ENCODE data around the gene YWHAB.

YWHAB gene

GRCh38 chr20:44911264-44911921, 25.9 kb downstream of the YWHAB start:
- no peaks in the 10 kb centered on the region for H3K9me3 Mint-ChIP-seq
- H3K27me3 Mint-ChIP-seq = no peaks in the 10 kb centered on the region
- no peak overlapping the region for H3K27ac Mint-ChIP-seq
- CTCF ChIA-PET = interaction anchor here (0.8 to 1.1 kb wide), 6 partner anchors 26 to 185 kb away, joined by 3 to 4 read pairs (median 3); partner anchors contain the start of gene YWHAB
- peak overlapping the region; percentile 63 for H3K4me3 Mint-ChIP-seq
- H3K4me1 Mint-ChIP-seq = peaks cover 49% of the 10 kb centered on the region
- peaks cover 42% of the 10 kb centered on the region for H3K36me3 Mint-ChIP-seq
- DNase-seq = peak; percentile 77

GRCh38 chr20:44912189-44912588, 26.7 kb downstream of the YWHAB start:
- Mint-ChIP-seq H3K27ac (no peak overlapping the region), H3K4me3 (peak overlapping the region; percentile 16), H3K4me1 (peaks cover 49% of the 10 kb centered on the region), H3K9me3 (no peaks in the 10 kb centered on the region), H3K36me3 (peaks cover 35% of the 10 kb centered on the region), H3K27me3 (no peaks in the 10 kb centered on the region)
- CTCF ChIA-PET = interaction anchor here (0.7 to 2.1 kb wide), 2 partner anchors 24 to 184 kb away, joined by 3 to 9 read pairs; no protein-coding TSS in a partner anchor
- no peak for DNase-seq

GRCh38 chr20:44914924-44915323, 29.4 kb downstream of the YWHAB start:
- Mint-ChIP-seq H3K9me3 (no peaks in the 10 kb centered on the region), H3K27ac (peak overlapping the region; percentile 53), H3K4me1 (peaks cover 36% of the 10 kb centered on the region), H3K27me3 (no peaks in the 10 kb centered on the region), H3K36me3 (peaks cover 25% of the 10 kb centered on the region), H3K4me3 (no peak overlapping the region)
- CTCF ChIA-PET = no interaction called here
- no peak for DNase-seq

GRCh38 chr20:44916586-44916985, 31.1 kb downstream of the YWHAB start:
- DNase-seq = no peak
- no peak overlapping the region for H3K4me3 Mint-ChIP-seq
- H3K27ac Mint-ChIP-seq = no peak overlapping the region
- CTCF ChIA-PET = no interaction called here
- peaks cover 22% of the 10 kb centered on the region for H3K4me1 Mint-ChIP-seq
- peaks cover 25% of the 10 kb centered on the region for H3K36me3 Mint-ChIP-seq
- H3K9me3 Mint-ChIP-seq = no peaks in the 10 kb centered on the region
- H3K27me3 Mint-ChIP-seq = no peaks in the 10 kb centered on the region

- peaks cover 22% of the 10 kb centered on the region for H3K36me3 Mint-ChIP-seq
- DNase-seq = no peak
- peaks cover 22% of the 10 kb centered on the region for H3K4me1 Mint-ChIP-seq
- CTCF ChIA-PET = interaction anchor here (1.1 kb wide), 1 partner anchor 377 kb away, joined by 3 read pairs; no protein-coding TSS in a partner anchor
- H3K27me3 Mint-ChIP-seq = no peaks in the 10 kb centered on the region
- H3K9me3 Mint-ChIP-seq = no peaks in the 10 kb centered on the region
- no peak overlapping the region for H3K27ac Mint-ChIP-seq
- no peak overlapping the region for H3K4me3 Mint-ChIP-seq
These were observed 31.9 kb downstream of the YWHAB start for GRCh38 chr20:44917399-44917798.

- H3K27me3 Mint-ChIP-seq = no peaks in the 10 kb centered on the region
- peaks cover 18% of the 10 kb centered on the region for H3K4me1 Mint-ChIP-seq
- H3K4me3 Mint-ChIP-seq = no peak overlapping the region
- H3K27ac Mint-ChIP-seq = no peak overlapping the region
- peaks cover 13% of the 10 kb centered on the region for H3K36me3 Mint-ChIP-seq
- H3K9me3 Mint-ChIP-seq = no peaks in the 10 kb centered on the region
- CTCF ChIA-PET = no interaction called here
- no peak for DNase-seq
These were observed 32.8 kb downstream of the YWHAB start for GRCh38 chr20:44918342-44918741.

- CTCF ChIA-PET = interaction anchor here (0.6 kb wide), 1 partner anchor 39 kb away, joined by 4 read pairs; no protein-coding TSS in a partner anchor
- Mint-ChIP-seq H3K4me1 (peaks cover 14% of the 10 kb centered on the region), H3K9me3 (no peaks in the 10 kb centered on the region), H3K4me3 (no peak overlapping the region), H3K27me3 (no peaks in the 10 kb centered on the region), H3K27ac (no peak overlapping the region), H3K36me3 (peaks cover 8% of the 10 kb centered on the region)
- no peak for DNase-seq
These were observed 33.3 kb downstream of the YWHAB start for GRCh38 chr20:44918761-44919160.

- Mint-ChIP-seq H3K27me3 (no peaks in the 10 kb centered on the region), H3K4me3 (no peak overlapping the region), H3K36me3 (peaks cover 7% of the 10 kb centered on the region), H3K27ac (no peak overlapping the region), H3K4me1 (no peaks in the 10 kb centered on the region), H3K9me3 (no peaks in the 10 kb centered on the region)
- no peak for DNase-seq
- CTCF ChIA-PET = no interaction called here
These were observed 35.9 kb downstream of the YWHAB start for GRCh38 chr20:44921447-44921846.

GRCh38 chr20:44924541-44924940, 39.0 kb downstream of the YWHAB start:
- DNase-seq = no peak
- H3K36me3 Mint-ChIP-seq = peaks cover 5% of the 10 kb centered on the region
- CTCF ChIA-PET = no interaction called here

GRCh38 chr20:44928595-44928994, 43.1 kb downstream of the YWHAB start:
- CTCF ChIA-PET = no interaction called here
- H3K27me3 Mint-ChIP-seq = no peaks in the 10 kb centered on the region
- H3K9me3 Mint-ChIP-seq = no peaks in the 10 kb centered on the region
- peaks cover 18% of the 10 kb centered on the region for H3K36me3 Mint-ChIP-seq
- no peak overlapping the region for H3K4me3 Mint-ChIP-seq
- H3K4me1 Mint-ChIP-seq = no peaks in the 10 kb centered on the region
- H3K27ac Mint-ChIP-seq = no peak overlapping the region
- no peak for DNase-seq

More at GRCh38 chr20:44924541-44924940, 39.0 kb downstream of the YWHAB start:
- H3K27me3 Mint-ChIP-seq = no peaks in the 10 kb centered on the region
- H3K9me3 Mint-ChIP-seq = no peaks in the 10 kb centered on the region
- H3K4me1 Mint-ChIP-seq = no peaks in the 10 kb centered on the region
- H3K27ac Mint-ChIP-seq = no peak overlapping the region
- H3K4me3 Mint-ChIP-seq = no peak overlapping the region

- Mint-ChIP-seq H3K9me3 (no peaks in the 10 kb centered on the region), H3K27ac (no peak overlapping the region), H3K27me3 (no peaks in the 10 kb centered on the region), H3K36me3 (peaks cover 20% of the 10 kb centered on the region), H3K4me1 (no peaks in the 10 kb centered on the region), H3K4me3 (no peak overlapping the region)
- DNase-seq = no peak
- CTCF ChIA-PET = interaction anchor here (1.1 kb wide), 1 partner anchor 42 kb away, joined by 3 read pairs; no protein-coding TSS in a partner anchor
These were observed 45.1 kb downstream of the YWHAB start for GRCh38 chr20:44930517-44931168.

- Mint-ChIP-seq H3K4me3 (no peak overlapping the region), H3K9me3 (no peaks in the 10 kb centered on the region), H3K27ac (no peak overlapping the region), H3K4me1 (no peaks in the 10 kb centered on the region), H3K36me3 (peaks cover 23% of the 10 kb centered on the region), H3K27me3 (no peaks in the 10 kb centered on the region)
- CTCF ChIA-PET = no interaction called here
- no peak for DNase-seq
These were observed 46.4 kb downstream of the YWHAB start for GRCh38 chr20:44931911-44932310.

- peaks cover 32% of the 10 kb centered on the region for H3K36me3 Mint-ChIP-seq
- no peaks in the 10 kb centered on the region for H3K4me1 Mint-ChIP-seq
- H3K27ac Mint-ChIP-seq = no peak overlapping the region
- H3K4me3 Mint-ChIP-seq = no peak overlapping the region
- H3K27me3 Mint-ChIP-seq = no peaks in the 10 kb centered on the region
- no peak for DNase-seq
- CTCF ChIA-PET = no interaction called here
- no peaks in the 10 kb centered on the region for H3K9me3 Mint-ChIP-seq
These were observed 47.4 kb downstream of the YWHAB start for GRCh38 chr20:44932916-44933315.

GRCh38 chr20:44936510-44936909, 51.0 kb downstream of the YWHAB start:
- H3K36me3 Mint-ChIP-seq = peaks cover 39% of the 10 kb centered on the region
- no peaks in the 10 kb centered on the region for H3K4me1 Mint-ChIP-seq
- CTCF ChIA-PET = no interaction called here
- no peak overlapping the region for H3K4me3 Mint-ChIP-seq
- no peaks in the 10 kb centered on the region for H3K27me3 Mint-ChIP-seq
- H3K27ac Mint-ChIP-seq = no peak overlapping the region
- H3K9me3 Mint-ChIP-seq = no peaks in the 10 kb centered on the region
- no peak for DNase-seq

GRCh38 chr20:44938637-44939036, 53.1 kb downstream of the YWHAB start:
- H3K4me3 Mint-ChIP-seq = no peak overlapping the region
- H3K9me3 Mint-ChIP-seq = no peaks in the 10 kb centered on the region
- H3K4me1 Mint-ChIP-seq = no peaks in the 10 kb centered on the region
- H3K27ac Mint-ChIP-seq = no peak overlapping the region
- CTCF ChIA-PET = no interaction called here
- no peak for DNase-seq
- H3K36me3 Mint-ChIP-seq = peaks cover 39% of the 10 kb centered on the region
- H3K27me3 Mint-ChIP-seq = no peaks in the 10 kb centered on the region
